H1 (cell line): ENCODE measurements around the gene SERPINA1. TPM values are rescaled to one million over a fixed set of nuclear protein-coding genes. Genes with fewer than 3 reads are reported as not detected.

Experiments
- SAP30 ChIP-seq: fragments of 300-600 bp; sonication (generic); IDR thresholded peaks from 2 replicates; pipeline ENCODE4 v1.7.1; 2012; ENCODE audit warnings: low read length, moderate library complexity, mild to moderate bottlenecking, inconsistent platforms; ENCODE audit not compliant: insufficient read depth, insufficient replicate concordance
- polyA plus RNA-seq, 7 experiments: library from polyadenylated mRNA; depleted of rRNA in 3 of 7; stranded (reverse) in 5 of 7; unstranded in 2 of 7; fragments of >200 nt in 5 of 7; fragments of 200-250 nt in 2 of 7; gene quantifications; 1 replicate in 5 of 7; 2 replicates in 1 of 7; 4 replicates in 1 of 7; pipeline versions ENCODE4 v1.2.1 to v1.2.3, GENCODE V29; 2011 to 2013; ENCODE audit warnings: missing spikeins in 2 of 7, mixed read lengths in 2 of 7
- total RNA-seq: library from RNA; stranded (reverse); fragmentation: NEBNext Ultra II Directional; extraction: Animal tissue kit (Norgen Biotek cat#: 25700); gene quantifications from 2 replicates; pipeline ENCODE4 v1.2.1, GENCODE V29; 2021
- TF ChIP-seq, protein P1 (sequence below): IDR thresholded peaks from 2 replicates; pipeline ENCODE4 v1.6.1; 2012; ENCODE audit warnings: inconsistent platforms

The SERPINA1 gene
- total and polyA plus RNA-seq, 2 of the 8 experiments (the other 6 are each of a cell fraction or from before 2014, with no cell fraction given): 0.08 TPM; not detected in 1

DNA sequence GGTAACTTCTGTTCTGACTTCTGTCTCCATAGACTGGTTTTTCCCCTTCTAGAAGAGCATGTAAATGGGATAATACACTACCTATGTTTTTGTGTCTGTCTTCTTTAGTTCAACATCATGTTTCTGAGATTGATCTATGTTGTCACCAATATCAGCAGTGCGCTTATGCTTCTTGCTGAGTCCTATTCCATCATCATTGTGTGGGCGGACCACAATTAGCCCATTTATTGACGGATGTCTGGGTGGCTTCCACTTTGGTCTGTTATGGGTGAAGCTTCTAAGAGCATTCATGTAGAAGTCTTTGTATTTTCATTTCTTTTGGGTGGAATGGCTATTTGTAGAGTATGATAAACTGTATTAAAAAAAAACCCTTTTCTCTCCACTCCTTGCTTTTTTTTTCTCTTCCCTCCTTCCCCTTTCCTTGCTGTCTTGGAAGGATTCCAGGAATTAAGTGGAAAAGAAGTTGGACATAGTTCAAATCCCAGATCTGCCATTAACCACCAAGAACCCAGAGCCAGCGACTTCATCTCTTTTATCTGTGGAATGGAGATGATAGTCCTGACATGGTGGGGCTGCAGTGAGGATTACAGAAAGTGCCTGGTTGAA is 7.0 kb upstream of the SERPINA1 start (continued):
- TF ChIP-seq, protein P1, sequence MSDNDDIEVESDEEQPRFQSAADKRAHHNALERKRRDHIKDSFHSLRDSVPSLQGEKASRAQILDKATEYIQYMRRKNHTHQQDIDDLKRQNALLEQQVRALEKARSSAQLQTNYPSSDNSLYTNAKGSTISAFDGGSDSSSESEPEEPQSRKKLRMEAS: no peak
- no peak for TF ChIP-seq SAP30
